Measurements from ENCODE around the gene PTPN18. TPM values are rescaled to one million over a fixed set of nuclear protein-coding genes. Genes with fewer than 3 reads are reported as not detected.

Gene PTPN18
- total RNA-seq, 1 donor, result 25.8 TPM

DNA sequence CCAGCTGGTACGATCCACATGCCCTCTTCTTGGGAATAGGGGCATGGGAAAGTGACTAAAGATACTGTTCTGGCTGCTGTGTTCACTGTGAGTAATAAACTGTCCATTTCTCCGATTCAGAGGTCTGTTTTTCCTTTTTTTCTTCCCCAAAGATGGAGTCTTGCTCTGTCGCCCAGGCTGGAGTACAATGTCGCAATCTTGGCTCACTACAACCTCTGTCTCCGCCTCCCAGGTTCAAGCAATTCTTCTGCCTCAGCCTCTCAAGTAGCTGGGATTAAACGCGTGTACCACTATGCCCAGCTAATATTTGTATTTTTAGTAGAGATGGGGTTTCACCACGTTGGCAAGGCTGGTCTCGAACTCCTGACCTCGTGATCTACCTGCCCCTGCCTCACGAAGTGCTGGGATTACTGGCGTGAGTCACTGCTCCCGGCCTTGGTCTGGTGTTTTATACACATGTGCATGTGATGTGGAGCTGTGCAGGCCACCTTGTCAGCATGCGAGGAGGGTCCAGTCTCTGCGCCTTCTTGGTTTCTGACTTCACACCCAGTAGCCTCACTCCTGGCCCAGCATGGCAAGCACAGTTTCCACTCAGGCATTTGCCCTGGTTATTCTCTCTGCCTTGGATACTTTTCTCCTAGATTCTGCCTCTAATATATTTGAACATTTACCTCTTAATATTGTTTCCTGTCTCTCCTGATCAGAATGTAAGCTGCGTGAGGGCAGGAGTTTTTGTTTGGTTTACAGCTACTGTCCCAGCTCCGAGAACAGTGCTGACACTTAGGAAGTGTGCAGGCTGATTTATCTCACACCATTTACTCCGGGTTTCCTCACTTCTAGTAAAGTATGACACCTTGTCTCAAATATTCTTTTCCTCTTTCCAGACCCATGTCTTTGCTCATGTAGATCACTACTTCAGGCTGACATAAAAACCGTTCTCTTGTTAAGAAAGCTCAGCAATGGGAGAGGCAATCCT is 19.7 kb downstream of the PTPN18 start:
- TF ChIP-seq, protein P1, sequence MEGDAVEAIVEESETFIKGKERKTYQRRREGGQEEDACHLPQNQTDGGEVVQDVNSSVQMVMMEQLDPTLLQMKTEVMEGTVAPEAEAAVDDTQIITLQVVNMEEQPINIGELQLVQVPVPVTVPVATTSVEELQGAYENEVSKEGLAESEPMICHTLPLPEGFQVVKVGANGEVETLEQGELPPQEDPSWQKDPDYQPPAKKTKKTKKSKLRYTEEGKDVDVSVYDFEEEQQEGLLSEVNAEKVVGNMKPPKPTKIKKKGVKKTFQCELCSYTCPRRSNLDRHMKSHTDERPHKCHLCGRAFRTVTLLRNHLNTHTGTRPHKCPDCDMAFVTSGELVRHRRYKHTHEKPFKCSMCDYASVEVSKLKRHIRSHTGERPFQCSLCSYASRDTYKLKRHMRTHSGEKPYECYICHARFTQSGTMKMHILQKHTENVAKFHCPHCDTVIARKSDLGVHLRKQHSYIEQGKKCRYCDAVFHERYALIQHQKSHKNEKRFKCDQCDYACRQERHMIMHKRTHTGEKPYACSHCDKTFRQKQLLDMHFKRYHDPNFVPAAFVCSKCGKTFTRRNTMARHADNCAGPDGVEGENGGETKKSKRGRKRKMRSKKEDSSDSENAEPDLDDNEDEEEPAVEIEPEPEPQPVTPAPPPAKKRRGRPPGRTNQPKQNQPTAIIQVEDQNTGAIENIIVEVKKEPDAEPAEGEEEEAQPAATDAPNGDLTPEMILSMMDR (IDR thresholded peaks at IDR 0.05; ENCODE audit: insufficient read depth, low read length), result no peak
- H3K4me3 ChIP-seq (ENCODE audit: low read depth, low read length), result peak overlapping the region; percentile 22
- no peak for DNase-seq (ENCODE audit: low read depth)

DNA sequence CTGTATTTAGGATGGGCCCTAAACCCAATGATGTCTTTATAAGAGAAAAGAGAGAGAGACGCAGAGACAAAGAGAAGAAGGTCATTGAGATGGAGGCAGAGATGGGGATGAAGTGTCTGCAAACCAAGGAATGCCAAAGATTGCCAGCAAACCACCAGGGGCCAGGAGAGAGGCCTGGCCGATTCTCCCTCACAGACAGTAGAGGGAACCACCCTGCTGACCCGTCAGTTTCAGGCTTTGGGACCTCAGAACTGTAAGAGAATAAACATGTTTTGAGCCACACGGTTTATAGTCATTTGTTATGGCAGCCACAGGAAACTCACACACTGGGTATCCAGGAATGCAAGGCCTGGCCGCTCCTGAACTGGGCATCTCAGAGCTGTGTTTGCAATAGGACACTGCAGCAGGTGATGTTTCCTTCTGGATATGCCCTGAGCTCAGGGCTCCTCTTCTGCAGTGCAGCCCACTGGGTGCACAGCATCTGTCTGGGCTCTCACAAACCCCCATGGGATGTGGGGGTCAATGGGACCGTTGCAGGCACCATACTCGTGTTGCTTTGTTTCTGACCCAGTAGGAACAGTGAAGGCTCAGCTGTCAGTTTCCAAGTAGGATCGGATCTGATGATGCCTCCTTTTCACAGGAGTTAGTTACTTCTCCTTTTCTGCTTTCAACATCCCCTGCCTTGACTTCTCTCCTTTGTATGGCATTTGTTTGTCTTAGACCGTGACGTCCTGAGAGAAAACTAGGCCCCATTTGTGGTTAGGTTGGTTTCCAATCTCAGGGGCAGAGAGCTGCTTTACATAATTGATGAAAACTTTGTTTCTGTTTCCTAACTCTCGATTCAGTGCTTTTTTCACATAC is 20.8 kb downstream of the PTPN18 start:
- no peak for DNase-seq (ENCODE audit: low read depth)
- TF ChIP-seq, protein P1 (IDR thresholded peaks at IDR 0.05; ENCODE audit: insufficient read depth, low read length), result peak; percentile 23
- no peak overlapping the region for H3K4me3 ChIP-seq (ENCODE audit: low read depth, low read length)

DNA sequence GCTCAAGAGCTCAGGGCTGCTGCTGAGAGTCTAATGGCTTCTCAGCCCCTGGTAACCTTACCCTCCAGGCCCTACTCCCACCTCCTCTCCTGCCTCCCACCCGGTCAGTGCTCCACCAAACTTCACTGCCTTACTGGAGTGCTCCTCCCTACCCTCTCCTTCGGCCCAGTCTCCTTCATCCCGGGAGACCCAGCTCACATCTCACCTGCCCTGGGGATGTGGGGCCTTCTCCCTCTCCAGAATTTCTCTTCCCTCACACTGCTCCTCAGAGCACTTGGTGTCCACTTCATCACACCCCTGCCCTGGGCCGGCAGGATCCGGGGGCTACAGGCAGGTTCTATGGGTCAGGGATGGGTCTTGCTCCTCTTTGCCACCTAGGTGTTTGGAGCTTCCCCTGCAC is 21.6 kb downstream of the PTPN18 start:
- TF ChIP-seq, protein P1 (IDR thresholded peaks at IDR 0.05; ENCODE audit: insufficient read depth, low read length), result no peak
- no peak for DNase-seq (ENCODE audit: low read depth)
- H3K4me3 ChIP-seq (ENCODE audit: low read depth, low read length), result no peak overlapping the region

DNA sequence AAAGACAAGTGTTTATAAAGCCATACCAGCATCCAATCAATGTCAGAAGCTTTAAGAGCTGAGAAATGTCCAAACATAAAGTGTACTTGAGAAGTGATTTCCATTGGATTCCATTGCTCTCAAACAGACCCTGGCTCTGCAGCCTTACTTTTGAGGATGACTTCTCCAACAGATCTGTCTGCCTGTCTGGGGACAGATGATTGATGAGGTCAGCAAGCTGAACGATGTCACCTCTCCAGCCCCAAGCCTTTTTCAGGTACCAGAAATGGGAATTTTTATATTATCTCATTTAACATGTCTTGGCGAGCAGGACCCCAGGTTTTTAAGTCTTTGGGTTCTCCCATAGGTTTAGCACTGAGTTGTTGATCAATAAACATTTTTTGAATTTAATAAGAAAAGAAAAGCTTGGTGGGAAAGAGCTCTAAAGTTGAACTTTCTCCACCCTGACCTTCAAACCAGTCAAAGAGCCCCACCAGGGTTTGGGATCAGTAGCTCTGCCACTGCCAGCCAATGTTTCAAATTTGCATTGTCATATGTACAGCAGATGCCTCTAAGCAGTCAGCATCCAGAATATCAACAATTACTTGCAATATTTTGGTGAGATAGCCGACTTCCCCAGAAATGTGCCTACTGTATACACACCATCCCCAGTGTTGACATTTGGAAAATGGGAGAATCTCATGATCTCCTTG is 22.5 kb downstream of the PTPN18 start:
- no peak for DNase-seq (ENCODE audit: low read depth)
- no peak overlapping the region for H3K4me3 ChIP-seq (ENCODE audit: low read depth, low read length)
- TF ChIP-seq, protein P1 (IDR thresholded peaks at IDR 0.05; ENCODE audit: insufficient read depth, low read length), result no peak

DNA sequence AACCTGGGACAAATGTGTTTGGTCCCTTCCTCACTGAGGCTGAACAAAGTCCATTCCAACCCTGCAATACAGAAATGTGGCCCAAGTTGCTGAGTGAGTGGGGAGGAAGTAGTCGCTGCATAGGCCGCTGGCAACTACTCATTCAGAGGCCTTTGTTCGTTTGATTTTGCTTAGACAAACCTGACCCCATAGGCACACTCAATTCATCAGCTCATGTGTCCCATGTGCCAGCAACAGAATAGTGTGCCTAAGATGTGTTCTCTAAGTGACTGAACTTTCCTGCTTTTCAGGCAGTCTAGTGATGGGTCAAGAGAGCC is 23.0 kb downstream of the PTPN18 start:
- no peak overlapping the region for H3K4me3 ChIP-seq (ENCODE audit: low read depth, low read length)
- TF ChIP-seq, protein P1 (IDR thresholded peaks at IDR 0.05; ENCODE audit: insufficient read depth, low read length), result no peak
- no peak for DNase-seq (ENCODE audit: low read depth)

DNA sequence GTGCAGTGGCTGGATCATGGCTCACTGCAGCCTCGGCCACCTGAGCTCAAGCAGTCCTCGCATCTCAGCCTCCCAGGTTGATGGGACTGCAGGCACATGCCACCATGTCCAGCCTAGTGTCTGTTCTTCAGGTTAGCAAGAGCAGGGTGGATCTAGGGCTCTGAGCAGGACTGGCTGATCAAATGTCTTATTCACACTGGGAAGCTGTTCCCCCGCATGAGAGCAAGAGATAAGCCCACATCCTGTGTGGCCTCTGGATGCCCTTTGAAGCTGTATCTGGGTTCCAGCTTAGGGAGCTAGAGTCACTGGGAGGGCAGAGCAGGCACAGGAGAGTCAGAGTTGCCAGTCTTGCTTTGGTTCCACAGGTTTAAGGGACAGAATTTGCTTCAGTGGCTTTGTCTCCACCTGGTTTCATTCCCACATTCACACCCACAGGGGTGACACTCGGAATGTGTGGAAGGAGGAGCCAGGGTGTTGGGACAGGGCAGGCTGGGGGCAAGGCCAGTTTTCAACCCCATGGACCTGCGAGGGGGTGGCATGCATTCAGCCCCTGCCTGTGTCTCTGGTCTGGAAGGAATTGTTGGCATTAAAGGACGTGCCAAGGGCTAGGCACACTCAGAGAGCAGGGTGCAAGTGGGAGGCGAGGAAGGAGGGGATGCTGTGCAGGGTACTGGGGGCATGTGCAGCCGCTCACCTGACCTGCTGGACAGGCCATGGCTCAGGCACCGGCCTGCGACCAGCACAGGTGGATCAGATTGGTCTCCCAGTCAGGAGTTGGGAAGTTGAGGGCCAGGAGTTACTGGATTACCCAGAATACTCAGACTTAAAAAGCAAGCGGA is 24.5 kb downstream of the PTPN18 start:
- no peak overlapping the region for H3K4me3 ChIP-seq (ENCODE audit: low read depth, low read length)
- TF ChIP-seq, protein P1 (IDR thresholded peaks at IDR 0.05; ENCODE audit: insufficient read depth, low read length), result no peak
- DNase-seq (ENCODE audit: low read depth), result no peak

Data from fibroblast of the aortic adventitia (primary cell).